Stimulated activated CD8-positive, alpha-beta memory T cell treated with anti-CD3 and anti-CD28 coated beads, Interleukin-12 subunit alpha, Interleukin-12 subunit beta, amount 100 ng/mL, for 1 hour (primary cell): Measurements from ENCODE around the gene PRPF8.
"Not testable (repeated sequence)": the region's sequence is repeated elsewhere in the genome, so short reads cannot be mapped to it uniquely, and the experiment has no call there.

Experiments used
- DNase-seq: peaks from one replicate; pipeline ENCODE4 v3.0.0-alpha.2; 2020; ENCODE audit warnings: low read depth

PRPF8 gene

GRCh38 chr17:1690544-1691221 lies 6.0 kb upstream of the PRPF8 start:
- DNase-seq, result no peak

- DNase-seq, result not testable (repeated sequence)
Measured at GRCh38 chr17:1688405-1688804, 3.7 kb upstream of the PRPF8 start.

GRCh38 chr17:1686086-1686485 lies 1.4 kb upstream of the PRPF8 start:
- DNase-seq, result no peak

- no peak for DNase-seq
Measured at GRCh38 chr17:1683459-1683858, 1.2 kb downstream of the PRPF8 start.

GRCh38 chr17:1676401-1676800 lies 8.3 kb downstream of the PRPF8 start:
- DNase-seq, result no peak

- DNase-seq, result no peak
Measured at GRCh38 chr17:1673041-1673785, 11.5 kb downstream of the PRPF8 start.

- not testable (repeated sequence) for DNase-seq
Measured at GRCh38 chr17:1663934-1664333, 20.7 kb downstream of the PRPF8 start.

GRCh38 chr17:1661045-1661444 lies 23.6 kb downstream of the PRPF8 start:
- DNase-seq, result no peak

GRCh38 chr17:1658100-1658499 lies 26.6 kb downstream of the PRPF8 start:
- no peak for DNase-seq

- DNase-seq, result no peak
Measured at GRCh38 chr17:1653735-1654134, 30.9 kb downstream of the PRPF8 start.

GRCh38 chr17:1652794-1653193 lies 31.9 kb downstream of the PRPF8 start:
- not testable (repeated sequence) for DNase-seq

- DNase-seq, result no peak
Measured at GRCh38 chr17:1651559-1651844, 33.2 kb downstream of the PRPF8 start.

GRCh38 chr17:1650731-1651558 lies 33.7 kb downstream of the PRPF8 start:
- no peak for DNase-seq

- no peak for DNase-seq
Measured at GRCh38 chr17:1649844-1650501, 34.7 kb downstream of the PRPF8 start, which contains the start of gene RILP. RILP (minus strand) TSS chr17:1649866; CDS start chr17:1649804, 62 bp downstream.

- peak; percentile 86 for DNase-seq
Measured at GRCh38 chr17:1648963-1649843, 35.5 kb downstream of the PRPF8 start.

- no peak for DNase-seq
Measured at GRCh38 chr17:1648173-1648962, 36.3 kb downstream of the PRPF8 start.

GRCh38 chr17:1647802-1648171 lies 36.9 kb downstream of the PRPF8 start:
- DNase-seq, result no peak

- no peak for DNase-seq
Measured at GRCh38 chr17:1646199-1646875, 38.3 kb downstream of the PRPF8 start.

- no peak for DNase-seq
Measured at GRCh38 chr17:1645207-1646171, 39.2 kb downstream of the PRPF8 start, which contains the start of gene SCARF1. SCARF1 (minus strand) TSS chr17:1645732; CDS start chr17:1645697, 35 bp downstream.
